CMK (cell line): ENCODE data around the gene PIP5KL1.

Experiments
- DNase-seq: peaks from one replicate; pipeline ENCODE4 v3.0.0-alpha.2; 2010; ENCODE audit warnings: low read depth

The PIP5KL1 gene

GRCh38 chr9:127930231-127931091 lies at the start of gene PIP5KL1:
TSS of gene PIP5KL1 (minus strand) at chr9:127930777. CDS start at chr9:127930752, 25 bp downstream.
- no peak for DNase-seq

- DNase-seq, result no peak
Observed at GRCh38 chr9:127980060-127980705, 49.6 kb upstream of the PIP5KL1 start.

- DNase-seq, result no peak
Observed at GRCh38 chr9:127979333-127980059, 48.9 kb upstream of the PIP5KL1 start.

GRCh38 chr9:127979015-127979332 lies 48.4 kb upstream of the PIP5KL1 start:
- DNase-seq, result no peak

DNA sequence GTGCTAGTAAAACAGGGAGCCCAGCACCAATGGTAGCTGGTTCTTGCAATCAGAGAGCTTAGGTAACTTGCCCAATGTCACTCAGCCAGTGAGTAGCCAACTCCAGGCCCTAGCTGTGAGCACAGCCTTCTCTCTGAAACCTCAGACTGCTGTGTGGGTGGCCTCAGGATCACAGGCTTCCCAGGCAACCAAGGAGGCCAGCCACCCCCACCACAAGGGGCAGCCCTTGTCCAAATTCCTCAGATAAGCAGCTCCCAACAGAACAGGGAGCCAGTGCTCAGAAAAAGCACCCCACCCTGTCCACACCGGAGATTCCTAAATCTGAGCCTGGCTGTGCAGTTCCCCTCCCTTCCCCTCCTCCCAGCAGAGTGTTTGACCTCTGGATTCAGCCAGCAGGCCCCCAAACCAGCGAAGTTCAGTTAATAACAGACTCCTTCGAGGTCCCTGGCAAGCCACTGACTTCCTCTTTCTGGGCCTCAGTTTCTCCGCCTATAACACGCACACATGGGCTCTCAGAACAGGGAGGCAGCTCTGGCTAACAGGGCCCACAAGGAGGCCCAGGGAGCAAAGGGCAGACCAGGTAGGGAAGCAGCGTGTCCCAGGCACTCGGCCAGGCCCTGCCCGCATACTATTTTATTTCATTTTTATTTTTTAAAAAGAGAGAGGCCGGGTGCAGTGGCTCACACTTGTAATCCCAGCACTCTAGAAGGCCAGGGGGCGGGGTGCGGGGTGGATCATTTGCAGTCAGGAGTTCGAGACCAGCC lies 47.5 kb upstream of the PIP5KL1 start:
- DNase-seq, result no peak

- no peak for DNase-seq
Observed at GRCh38 chr9:127977009-127977883, 46.7 kb upstream of the PIP5KL1 start.

DNA sequence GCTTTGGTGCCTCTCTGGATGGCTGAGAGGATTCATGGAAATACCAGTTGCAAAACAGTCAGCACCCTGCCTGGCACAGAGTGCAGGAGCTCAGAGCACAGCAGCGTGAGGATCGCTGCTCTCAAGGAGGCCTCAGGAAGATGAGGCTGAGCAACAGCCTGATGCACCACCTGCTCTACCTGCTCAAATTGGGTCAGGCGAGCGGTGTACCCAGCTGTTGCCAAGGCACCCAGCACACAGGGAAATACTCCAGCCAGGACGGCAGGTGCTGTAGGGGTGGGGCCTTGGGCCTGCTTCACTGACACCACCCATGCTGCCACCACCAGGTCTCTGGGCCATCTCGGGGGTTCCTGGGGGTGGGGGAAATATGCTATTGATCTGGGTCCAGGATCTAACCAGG lies 45.9 kb upstream of the PIP5KL1 start:
- DNase-seq, result no peak

- no peak for DNase-seq
Observed at GRCh38 chr9:127975376-127976315, 45.1 kb upstream of the PIP5KL1 start.

GRCh38 chr9:127974769-127975261 lies 44.2 kb upstream of the PIP5KL1 start:
- no peak for DNase-seq

GRCh38 chr9:127974001-127974768 lies 43.6 kb upstream of the PIP5KL1 start:
- no peak for DNase-seq

DNA sequence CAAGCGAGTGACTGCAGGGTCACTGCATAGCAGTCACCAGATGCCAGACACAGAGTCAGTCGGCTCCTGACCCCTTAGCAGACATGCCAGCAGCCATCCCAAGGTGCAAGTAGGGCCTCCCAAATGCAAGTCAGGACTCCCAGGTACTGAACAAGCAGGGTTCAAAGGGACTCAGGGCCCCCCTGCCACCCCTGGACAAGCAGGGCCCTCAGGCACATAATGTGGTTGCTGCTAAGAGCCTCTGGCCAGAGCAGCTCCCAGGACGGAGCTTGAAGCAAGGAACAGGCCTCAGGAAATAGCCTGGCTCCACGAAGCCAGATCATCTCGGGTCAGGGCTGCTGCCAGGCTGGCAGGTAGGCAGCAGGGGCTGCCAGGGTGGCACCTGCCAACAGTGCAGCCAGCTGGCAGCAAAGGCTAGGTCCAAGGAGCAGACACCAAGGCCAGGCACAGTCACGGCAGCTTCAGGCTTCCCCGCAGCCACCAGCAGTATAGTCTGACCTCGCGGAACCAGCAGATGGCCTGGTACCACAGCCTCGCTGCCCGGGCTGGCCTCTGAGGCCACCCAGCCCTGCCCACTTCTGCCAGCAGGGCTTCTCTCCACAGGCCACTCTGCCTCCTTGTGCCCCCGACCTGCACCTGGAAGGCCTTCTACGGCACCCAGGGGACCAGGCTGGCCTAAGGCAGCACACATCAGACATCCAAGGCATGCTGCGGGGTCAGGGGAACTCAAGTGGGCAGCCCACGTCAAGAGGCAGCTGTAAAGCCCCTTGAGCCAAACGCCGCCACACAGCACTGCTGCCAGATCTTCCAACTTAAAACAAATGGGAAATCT lies 42.8 kb upstream of the PIP5KL1 start:
- no peak for DNase-seq

- no peak for DNase-seq
Observed at GRCh38 chr9:127972236-127972871, 41.8 kb upstream of the PIP5KL1 start.

DNA sequence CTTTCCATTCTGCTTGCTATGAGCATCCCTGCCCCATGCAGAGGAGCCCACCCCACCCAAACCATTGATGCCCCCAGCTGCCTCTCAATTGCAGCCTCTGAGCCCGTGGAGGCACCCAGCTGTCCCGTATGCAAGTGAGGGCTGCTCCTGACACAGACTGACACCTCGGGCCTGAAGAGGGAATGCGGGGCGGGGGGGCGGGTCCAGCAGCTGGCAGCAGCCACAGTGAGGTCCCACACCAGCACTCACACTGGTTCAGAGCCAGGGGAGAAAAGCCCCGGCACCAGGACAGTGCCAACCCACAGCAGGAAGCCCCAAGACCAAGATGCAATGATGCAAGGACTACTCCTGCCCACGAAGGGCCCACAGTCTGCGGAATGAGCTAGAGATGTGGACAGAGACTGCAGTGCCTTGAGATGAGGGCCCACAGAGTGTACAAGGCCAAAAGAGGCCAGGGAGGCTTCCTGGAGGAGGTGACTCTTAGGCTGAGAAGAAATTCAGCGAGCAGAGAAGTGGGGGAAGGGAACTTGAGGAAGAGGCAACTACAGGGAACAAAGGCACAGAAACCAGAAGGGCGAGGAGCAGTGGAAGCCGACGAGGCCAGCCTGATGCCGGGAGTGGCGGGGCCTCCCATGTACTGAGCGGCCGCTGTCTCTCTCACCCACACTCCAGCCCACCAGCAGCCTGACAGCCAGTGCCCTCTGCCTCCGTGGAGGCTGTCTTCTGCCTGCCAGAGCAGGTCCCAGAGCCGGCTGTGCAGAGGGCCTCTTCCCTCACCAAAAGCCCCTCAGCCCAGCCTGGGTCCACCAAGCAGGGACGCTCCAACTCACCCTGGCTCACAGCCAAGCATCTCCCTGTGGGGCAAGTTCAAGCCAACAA lies 41.0 kb upstream of the PIP5KL1 start:
- DNase-seq, result no peak

- no peak for DNase-seq
Observed at GRCh38 chr9:127970401-127971313, 40.1 kb upstream of the PIP5KL1 start.

- DNase-seq, result no peak
Observed at GRCh38 chr9:127968700-127969383, 38.3 kb upstream of the PIP5KL1 start.
